Vagina (tissue), 2 donors: Measurements from ENCODE around the gene PACRG. TPM values are rescaled to one million over a fixed set of nuclear protein-coding genes. Genes with fewer than 3 reads are reported as not detected.

Source experiments
- DNase-seq, 2 donors: peaks; one replicate each; pipeline ENCODE4 v3.0.0-alpha.2; 2017; ENCODE audit errors: extremely low spot score in 2 of 2
- H3K27ac ChIP-seq: fragments of 200-600 bp; sonication (generic); one replicate; pipeline ENCODE4 v1.5.1; 2019
- H3K27me3 ChIP-seq: fragments of 200-600 bp; sonication (generic); one replicate; pipeline ENCODE4 v1.5.1; 2019
- H3K36me3 ChIP-seq, 2 donors: fragments of 200-600 bp; sonication (generic); one replicate each; pipeline ENCODE4 v1.5.1; 2017 to 2019
- H3K4me1 ChIP-seq: fragments of 200-600 bp; sonication (generic); one replicate; pipeline ENCODE4 v1.5.1; 2019
- H3K4me3 ChIP-seq, 2 donors: fragments of 200-600 bp; sonication (generic); 1 replicate in 1 of 2; 2 replicates in 1 of 2; pipeline ENCODE4 v1.5.1; 2016 to 2019
- H3K9me3 ChIP-seq: fragments of 200-600 bp; sonication (generic); one replicate; pipeline ENCODE4 v1.5.1; 2019
- CTCF ChIP-seq, 3 experiments: fragments of 450-650 bp in 2 of 3; fragments of 200-600 bp in 1 of 3; sonication (generic) in 1 of 3; IDR thresholded peaks; one replicate each; pipeline ENCODE4 v1.5.1; 2017 to 2019; ENCODE audit warnings: antibody characterized with exemption in 3 of 3, mild to moderate bottlenecking in 2 of 3, moderate library complexity in 2 of 3
- POLR2A ChIP-seq, 2 donors: fragments of 450-650 bp; IDR thresholded peaks; one replicate each; pipeline ENCODE4 v1.6.1; 2017; ENCODE audit warnings: antibody characterized with exemption in 2 of 2, mild to moderate bottlenecking in 2 of 2, moderate library complexity in 2 of 2
- POLR2AphosphoS5 ChIP-seq, 2 donors: sonication (generic); formaldehyde crosslinking; IDR thresholded peaks; one replicate each; pipeline ENCODE4 v1.9.0; 2017; ENCODE audit warnings: antibody characterized with exemption in 2 of 2, mild to moderate bottlenecking in 2 of 2, low read depth in 1 of 2; ENCODE audit not compliant: insufficient read depth in 1 of 2
- intact Hi-C: fragments of 100-400 bp; cut with DNase I; formaldehyde crosslinking; loops from one replicate; pipeline ENCODE4 v1.15.1; 2023
- total RNA-seq: library from RNA; depleted of rRNA; stranded (reverse); fragments of >200 nt; gene quantifications from one replicate; pipeline ENCODE4 v1.2.3, GENCODE V29; 2016

Gene PACRG
- total RNA-seq, 1 donor from 2014 or later = not detected

DNA sequence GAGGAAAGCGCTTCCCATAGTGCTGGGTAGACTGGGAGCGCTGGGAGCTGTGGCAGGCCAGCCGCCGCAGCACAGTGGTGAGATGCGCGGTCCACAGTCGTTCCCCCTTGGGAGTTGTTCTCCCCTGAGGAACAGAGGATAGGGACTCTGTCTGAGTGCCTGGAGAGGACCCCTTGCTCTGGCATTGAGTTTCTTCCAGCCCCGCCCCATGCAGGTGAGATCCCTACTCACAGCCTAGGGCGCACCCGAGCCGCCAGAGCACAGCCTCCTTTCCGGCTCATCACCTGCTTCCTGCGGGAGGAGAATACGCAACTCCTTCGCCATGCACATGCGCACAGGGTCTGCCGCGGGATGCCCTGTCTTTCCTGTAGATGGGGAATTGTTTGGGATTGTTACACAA is 140.6 kb downstream of the PACRG start:
- TF ChIP-seq POLR2A (IDR thresholded peaks at IDR 0.05) (no peak), POLR2AphosphoS5 (IDR thresholded peaks at IDR 0.05; ENCODE audit: insufficient read depth in 1 of 2, low read depth in 1 of 2) (no peak), CTCF (IDR thresholded peaks at IDR 0.05) (no peak)

DNA sequence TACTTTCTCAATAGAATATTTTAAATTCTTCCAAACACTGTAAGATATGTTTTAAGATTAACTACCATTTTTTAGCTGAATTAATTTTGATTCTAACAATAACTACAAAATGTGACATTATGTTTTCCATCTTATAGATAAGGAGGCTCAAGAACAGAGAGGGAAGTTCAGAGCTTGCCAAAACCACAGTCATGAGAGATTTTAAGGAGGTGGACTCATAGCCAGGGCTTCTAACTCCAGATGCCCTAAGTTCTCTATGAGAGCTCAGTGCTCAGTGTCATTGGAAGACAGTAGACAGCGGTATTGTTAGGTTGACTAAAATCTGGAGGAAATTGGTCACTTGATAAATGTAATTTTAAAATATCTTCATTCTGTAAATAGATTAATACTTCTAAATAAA is 144.2 kb downstream of the PACRG start:
- no peak for DNase-seq
- no peak overlapping the region for H3K4me3 ChIP-seq
- no peaks in the 10 kb centered on the region for H3K27me3 ChIP-seq
- H3K36me3 ChIP-seq = no peaks in the 10 kb centered on the region
- H3K9me3 ChIP-seq = no peaks in the 10 kb centered on the region
- intact Hi-C loops = no loop called here
- TF ChIP-seq CTCF (IDR thresholded peaks at IDR 0.05) (no peak), POLR2AphosphoS5 (IDR thresholded peaks at IDR 0.05; ENCODE audit: insufficient read depth in 1 of 2, low read depth in 1 of 2) (no peak), POLR2A (IDR thresholded peaks at IDR 0.05) (no peak)
- no peak overlapping the region for H3K27ac ChIP-seq
- no peaks in the 10 kb centered on the region for H3K4me1 ChIP-seq

More for the DNA sequence above, 140.6 kb downstream of the PACRG start:
- H3K4me3 ChIP-seq = no peak overlapping the region
- H3K36me3 ChIP-seq = no peaks in the 10 kb centered on the region
- H3K4me1 ChIP-seq = no peaks in the 10 kb centered on the region
- no peak overlapping the region for H3K27ac ChIP-seq
- DNase-seq = no peak
- intact Hi-C loops = no loop called here
- no peaks in the 10 kb centered on the region for H3K27me3 ChIP-seq
- H3K9me3 ChIP-seq = no peaks in the 10 kb centered on the region

- Histone ChIP-seq H3K4me1 (no peaks in the 10 kb centered on the region), H3K4me3 (no peak overlapping the region), H3K27ac (no peak overlapping the region), H3K9me3 (no peaks in the 10 kb centered on the region), H3K36me3 (no peaks in the 10 kb centered on the region), H3K27me3 (no peaks in the 10 kb centered on the region)
- intact Hi-C loops = no loop called here
- no peak for DNase-seq
- TF ChIP-seq POLR2AphosphoS5 (IDR thresholded peaks at IDR 0.05; ENCODE audit: insufficient read depth in 1 of 2, low read depth in 1 of 2) (no peak), POLR2A (IDR thresholded peaks at IDR 0.05) (no peak), CTCF (IDR thresholded peaks at IDR 0.05) (no peak)
These were observed 145.8 kb downstream of the PACRG start for GRCh38 chr6:162873537-162873936.

GRCh38 chr6:162875070-162875469 is 147.3 kb downstream of the PACRG start:
- H3K9me3 ChIP-seq = no peaks in the 10 kb centered on the region
- H3K4me3 ChIP-seq = no peak overlapping the region
- H3K27ac ChIP-seq = no peak overlapping the region
- H3K4me1 ChIP-seq = no peaks in the 10 kb centered on the region
- H3K27me3 ChIP-seq = no peaks in the 10 kb centered on the region
- DNase-seq = no peak
- TF ChIP-seq POLR2AphosphoS5 (IDR thresholded peaks at IDR 0.05; ENCODE audit: insufficient read depth in 1 of 2, low read depth in 1 of 2) (no peak), CTCF (IDR thresholded peaks at IDR 0.05) (no peak), POLR2A (IDR thresholded peaks at IDR 0.05) (no peak)
- no peaks in the 10 kb centered on the region for H3K36me3 ChIP-seq
- intact Hi-C loops = no loop called here

DNA sequence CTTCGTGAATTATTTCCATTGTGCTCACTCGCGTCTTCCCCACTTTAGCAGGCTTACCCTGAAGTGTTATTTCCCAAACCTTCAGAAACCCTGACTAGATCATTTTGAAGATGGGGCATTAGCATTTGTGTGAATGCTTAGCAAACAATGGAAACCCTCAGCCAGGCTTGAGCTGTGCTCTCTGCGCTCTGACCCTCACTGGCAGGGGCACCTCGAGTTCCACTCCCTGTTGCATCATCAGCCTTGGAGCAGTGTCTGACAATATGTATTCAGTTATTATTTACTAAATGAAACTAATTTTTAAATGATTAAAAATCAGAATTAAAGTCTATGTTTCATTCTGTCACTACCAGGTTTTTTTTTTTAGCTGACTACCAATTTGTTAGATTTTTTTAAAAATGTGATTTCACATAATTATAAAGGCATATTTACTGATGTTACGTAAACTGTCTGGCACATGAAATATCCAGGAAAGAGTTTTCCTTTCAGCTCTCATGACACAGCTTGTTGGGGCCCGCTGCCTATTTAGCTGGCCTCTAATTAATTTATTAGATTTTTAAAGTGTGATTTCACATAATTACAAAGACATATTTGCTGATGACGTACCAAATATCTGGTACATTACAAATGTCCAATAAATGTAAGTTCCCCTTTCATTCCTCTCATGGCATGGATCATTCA is 155.2 kb downstream of the PACRG start:
- H3K4me1 ChIP-seq = no peaks in the 10 kb centered on the region
- TF ChIP-seq CTCF (IDR thresholded peaks at IDR 0.05) (no peak), POLR2A (IDR thresholded peaks at IDR 0.05) (no peak), POLR2AphosphoS5 (IDR thresholded peaks at IDR 0.05; ENCODE audit: insufficient read depth in 1 of 2, low read depth in 1 of 2) (no peak)
- H3K36me3 ChIP-seq = no peaks in the 10 kb centered on the region
- H3K4me3 ChIP-seq = no peak overlapping the region
- no peaks in the 10 kb centered on the region for H3K27me3 ChIP-seq
- H3K9me3 ChIP-seq = no peaks in the 10 kb centered on the region
- no peak for DNase-seq
- intact Hi-C loops = no loop called here
- H3K27ac ChIP-seq = no peak overlapping the region
